HG03460 (cell line): ENCODE measurements around the gene ZRSR2.

Source experiments
- ATAC-seq: cut with Tn5 transposase; IDR thresholded peaks from one replicate; pipeline ENCODE4 v1.9.1; 2021; ENCODE audit not compliant: unreplicated experiment

Gene ZRSR2

DNA sequence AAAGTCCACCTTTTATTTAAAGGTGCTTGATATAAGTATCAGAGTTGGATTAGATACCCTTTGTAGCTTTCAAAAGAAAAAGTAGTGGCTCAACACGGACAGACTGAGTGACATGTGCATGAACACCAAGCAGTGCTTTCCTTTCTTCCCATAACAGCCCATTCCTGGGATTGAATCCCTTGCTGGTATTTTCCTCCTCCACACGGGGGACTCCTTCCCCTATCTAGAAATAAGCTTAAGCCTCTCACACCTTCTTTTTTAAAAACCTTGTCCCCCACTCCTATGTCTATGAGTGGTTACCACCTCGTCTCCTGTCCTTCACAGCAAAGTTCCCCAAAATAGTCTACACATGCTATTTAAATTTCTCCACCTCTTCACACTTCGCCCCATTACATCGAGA, 59.3 kb downstream of the ZRSR2 start:
- no peak for ATAC-seq

DNA sequence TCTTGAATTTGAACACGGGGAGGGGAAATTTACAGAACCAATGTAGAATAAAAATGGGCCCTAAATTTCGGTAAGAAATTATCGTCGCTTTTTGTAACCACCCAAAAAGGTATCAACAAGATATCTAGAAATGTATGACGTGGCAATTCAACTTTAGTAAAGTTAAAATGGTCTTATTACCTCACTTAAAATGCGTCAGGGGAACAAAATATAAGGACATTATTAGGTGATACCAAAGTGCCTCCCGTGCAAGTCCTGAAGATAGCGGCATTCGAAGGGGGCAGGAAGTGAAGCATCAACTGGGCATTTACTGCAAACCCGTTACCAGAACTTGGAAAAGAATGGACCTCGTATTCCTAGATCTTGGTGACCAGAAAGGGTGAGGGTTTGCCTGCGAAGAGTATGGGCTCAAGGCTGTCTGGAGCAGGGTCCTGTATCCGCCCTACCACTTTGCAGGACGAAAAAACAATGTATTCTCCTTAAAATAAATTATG, 63.3 kb downstream of the ZRSR2 start:
- ATAC-seq, result no peak

DNA sequence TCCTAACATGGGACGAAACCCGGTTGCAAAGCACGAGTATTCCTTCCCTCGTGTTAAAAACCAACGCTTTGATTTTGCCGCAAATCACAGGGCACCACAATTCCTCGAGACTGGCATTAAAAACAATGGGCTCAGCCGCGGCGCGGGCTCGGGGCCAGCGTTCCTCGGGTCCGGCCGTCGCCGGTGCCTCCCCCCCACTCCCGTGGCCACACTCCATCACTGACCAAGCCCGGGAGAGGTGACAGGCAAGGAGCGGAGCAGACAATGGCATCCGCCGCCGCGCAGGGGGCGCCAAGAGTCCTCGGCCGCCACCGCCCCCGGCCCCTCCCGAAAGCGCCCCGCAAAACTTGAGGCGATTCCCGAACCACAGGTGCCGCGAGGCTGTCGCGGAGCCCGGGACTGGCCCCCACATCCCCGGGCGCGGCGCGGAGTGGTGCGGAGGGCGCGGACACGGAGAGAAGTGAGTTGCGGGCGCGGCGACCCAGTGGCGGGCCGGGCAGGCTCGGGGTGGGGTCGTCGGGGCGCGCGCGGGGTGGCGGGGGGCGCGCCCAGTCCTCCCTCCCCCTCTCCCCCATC, 63.9 kb downstream of the ZRSR2 start:
- ATAC-seq, result peak; percentile 41

DNA sequence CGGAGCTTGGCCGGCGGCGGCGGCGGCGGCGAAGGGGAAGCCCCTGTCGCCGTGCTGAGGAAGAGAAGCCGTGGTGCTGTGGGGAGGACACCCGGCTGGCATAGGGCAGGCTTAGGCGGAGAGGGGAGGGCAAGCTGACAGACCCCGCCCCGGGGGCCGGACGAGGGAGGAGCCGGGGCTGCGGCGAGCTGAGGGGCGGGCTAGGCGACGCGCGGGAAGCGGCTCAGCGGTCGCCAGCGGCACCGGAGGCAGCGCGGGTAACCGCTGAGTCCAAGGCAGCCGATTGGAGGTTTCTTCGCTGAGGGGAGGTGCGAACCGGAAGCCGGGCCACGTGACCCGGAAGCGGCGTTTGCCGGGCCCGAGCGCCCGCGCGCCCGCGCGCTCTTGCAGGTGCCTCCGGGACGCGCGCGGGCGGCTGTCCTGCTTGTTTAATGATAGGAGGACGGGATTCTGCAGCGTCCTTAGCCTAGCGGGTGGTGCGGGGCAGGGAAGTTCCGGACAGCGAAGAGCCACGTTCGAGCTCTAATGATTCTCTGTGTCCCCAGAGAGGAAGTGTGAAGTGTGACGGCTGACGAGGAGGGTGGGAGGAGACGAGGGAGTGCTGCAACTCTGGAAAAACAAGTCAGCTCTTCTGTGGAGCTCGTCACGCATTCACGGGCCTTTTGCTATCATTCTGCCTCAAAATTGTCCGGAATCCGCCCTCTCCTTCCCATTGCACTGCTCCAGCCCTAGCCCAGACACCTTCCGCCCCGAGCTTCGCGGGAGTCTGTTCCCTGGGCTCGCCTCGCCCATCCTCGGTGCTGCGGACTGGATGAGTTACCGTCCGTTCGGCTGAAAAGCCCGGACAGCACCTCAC, 64.7 kb downstream of the ZRSR2 start, which contains the start of gene AP1S2:
Gene AP1S2, minus strand, starts transcription at position 102 of the 856 bp plus-strand sequence. CDS start 2,289 bp downstream, outside the sequence.
- ATAC-seq, result peak; percentile 90

DNA sequence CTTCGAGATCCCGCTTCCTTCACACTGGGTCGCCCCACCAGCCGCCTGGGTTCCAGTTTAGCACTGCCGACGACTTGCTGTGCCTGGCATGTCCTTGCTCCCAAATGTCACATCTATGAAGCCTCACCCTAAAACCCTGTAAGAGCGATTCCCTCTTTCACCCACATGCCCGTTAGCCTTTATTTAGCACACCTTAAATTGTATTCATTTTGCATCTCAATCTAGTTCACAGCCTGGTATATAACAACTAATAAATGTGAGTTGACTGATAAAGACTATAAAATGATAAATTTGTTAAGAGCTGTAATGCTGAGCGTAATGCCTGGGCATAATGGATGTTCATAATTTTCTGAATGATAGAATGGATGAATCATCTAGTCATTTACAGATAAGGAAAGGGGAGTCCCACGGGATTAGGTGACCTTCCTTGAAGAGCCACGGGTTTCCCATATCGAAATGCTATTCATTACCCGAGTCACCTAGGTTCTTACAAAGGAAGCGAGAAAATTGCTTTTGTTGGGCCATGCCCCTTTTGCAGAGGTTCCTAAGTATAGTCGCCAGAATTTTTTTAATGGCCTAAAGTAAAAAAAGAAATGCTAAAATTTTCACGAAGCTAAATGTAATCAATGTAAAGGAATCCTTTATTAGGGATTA, 65.4 kb downstream of the ZRSR2 start:
- no peak for ATAC-seq

DNA sequence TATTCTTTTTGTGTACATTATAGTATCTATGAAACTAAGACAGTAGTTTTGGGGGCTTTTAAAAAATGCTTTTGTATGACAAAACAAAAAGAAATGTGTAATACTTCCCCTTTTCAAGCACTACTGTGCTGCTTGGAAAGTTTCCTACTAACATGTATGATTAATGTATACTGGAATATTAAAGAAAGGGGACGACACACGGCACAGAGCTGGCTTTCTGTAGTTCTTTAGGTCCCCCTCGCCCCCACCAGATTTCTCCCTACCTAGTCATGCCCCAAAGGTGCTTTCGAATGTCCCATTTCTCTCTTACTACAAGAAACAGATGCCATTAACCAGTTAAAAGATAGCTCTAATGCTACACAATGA, 65.9 kb downstream of the ZRSR2 start:
- no peak for ATAC-seq

DNA sequence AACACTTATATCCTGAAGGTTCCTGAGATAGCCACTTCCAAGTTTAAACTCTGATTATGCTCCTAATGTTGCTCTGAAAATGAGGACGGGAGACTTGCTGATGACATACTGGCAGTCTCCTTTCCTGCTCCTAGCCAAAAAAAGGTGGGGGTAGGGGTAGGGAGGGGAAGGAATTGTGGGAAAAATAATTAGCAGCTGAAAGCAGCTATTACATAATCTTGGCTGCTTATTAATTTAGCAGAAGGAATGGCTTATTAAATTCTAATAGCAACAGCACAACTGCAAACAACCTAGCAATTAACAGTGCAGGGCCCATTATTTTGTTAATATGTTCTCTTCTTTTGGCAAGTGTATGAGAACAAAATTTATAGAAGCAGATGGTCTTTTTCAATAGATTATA, 66.4 kb downstream of the ZRSR2 start:
- ATAC-seq, result no peak

DNA sequence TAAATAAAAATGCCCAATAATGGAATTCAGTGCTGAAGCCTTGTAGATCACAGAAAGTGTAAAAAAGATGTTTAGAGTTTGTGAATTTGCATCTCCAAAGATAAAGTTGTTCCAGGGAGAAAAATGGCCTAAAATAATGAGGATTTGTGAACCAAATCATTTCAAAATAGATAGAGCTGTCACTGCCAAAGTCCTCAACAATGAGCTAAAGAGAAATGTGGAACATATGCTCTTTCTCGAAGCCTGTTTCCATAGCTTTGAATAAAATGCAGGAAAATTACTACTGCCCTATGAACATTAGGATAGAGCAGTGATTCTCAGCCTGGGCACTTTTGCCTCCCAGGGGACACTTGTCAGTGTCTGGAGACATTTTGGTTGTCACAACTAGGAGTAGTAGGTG, 67.8 kb downstream of the ZRSR2 start:
- ATAC-seq, result no peak

DNA sequence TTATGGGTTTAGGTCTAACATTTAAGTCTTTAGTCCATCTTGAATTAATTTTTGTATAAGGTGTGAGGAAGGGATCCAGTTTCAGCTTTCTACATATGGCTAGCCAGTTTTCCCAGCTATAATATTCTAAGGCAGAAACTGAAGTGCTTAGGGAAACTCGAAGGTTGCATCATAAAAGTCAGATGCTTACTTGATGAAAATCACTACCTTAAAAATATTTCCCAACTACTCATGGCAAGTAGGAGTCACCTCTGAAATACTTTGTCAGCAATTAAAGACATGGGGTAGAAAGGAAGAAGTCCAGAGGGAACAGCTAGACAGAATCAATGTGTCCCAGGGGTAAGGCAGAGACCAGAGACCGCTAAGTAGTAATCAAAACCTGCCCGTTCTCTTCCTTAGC, 70.6 kb downstream of the ZRSR2 start:
- ATAC-seq, result no peak

DNA sequence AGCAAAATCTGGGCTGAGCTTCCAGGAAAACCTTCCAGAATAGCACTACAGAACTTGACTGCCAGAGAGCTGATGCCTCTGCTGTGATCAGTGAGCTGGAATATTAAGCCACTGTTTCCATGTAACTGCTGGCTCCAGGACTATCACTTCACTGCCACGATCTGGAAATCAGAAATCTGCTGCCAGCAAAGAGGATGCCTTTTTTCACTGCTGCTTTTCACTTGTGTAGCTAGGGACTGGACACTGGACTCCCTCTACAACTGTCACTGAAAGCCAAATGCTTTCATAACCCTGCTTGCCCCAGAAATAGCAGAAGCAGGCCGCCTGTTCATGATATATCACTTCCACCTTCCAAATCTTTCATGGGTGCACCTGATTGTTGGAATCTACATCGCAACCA, 73.7 kb downstream of the ZRSR2 start:
- no peak for ATAC-seq

DNA sequence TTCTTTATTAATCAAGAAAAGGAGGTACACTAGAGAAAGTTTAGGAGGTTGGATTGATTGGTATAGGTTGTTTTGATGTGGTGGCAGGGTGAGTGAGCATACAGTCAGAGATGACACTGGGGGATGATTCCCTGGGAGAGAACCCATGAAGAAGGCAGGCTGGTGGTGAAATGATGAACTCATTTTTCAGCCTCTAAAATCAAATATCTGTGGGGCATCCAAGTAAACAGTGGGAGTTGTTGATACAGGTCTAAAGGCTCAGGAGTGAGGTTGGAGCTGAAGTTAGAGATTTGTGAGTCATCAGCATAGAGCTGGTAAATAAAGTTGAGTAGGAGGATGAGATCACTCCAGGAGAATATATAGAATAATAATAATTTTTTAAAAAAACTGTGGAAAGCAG, 74.3 kb downstream of the ZRSR2 start:
- no peak for ATAC-seq

DNA sequence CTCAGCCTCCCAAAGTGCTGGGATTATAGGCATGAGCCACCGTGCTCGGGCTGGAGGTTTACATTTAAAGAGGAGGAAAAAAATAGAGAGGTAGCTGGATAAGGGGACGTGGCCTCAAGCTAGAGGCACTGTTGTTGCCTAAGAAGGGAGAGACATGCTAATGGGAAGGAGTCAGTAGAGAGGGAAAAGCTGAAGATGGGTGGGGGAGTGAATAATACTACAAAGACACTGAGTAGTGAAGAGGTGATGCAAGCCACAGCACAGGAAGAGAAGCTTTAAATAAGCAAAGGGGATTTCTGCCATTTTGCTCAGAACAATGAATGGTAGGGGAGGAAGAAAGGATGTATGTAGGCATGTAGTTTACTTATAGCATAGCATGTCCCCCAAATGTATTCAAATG, 75.9 kb downstream of the ZRSR2 start:
- no peak for ATAC-seq

DNA sequence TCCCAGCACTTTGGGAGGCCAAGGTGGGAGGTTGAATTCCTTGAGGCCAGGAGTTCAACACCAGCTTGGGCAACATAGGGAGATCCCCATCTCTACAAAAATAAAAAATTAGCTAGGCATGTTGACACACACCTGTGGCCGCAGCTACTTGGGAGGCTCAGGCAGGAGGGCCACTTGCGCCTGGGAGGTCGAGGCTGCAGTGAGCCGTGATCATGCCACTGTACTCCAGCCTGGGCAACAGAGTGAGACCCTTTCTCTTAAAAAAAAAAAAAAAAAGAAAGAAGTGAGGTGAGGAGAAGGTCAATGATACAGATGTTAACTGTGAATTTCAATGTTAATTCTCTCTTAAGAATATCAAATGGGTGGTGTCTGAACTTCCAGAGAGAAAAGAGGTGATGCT, 79.4 kb downstream of the ZRSR2 start:
- ATAC-seq, result no peak

DNA sequence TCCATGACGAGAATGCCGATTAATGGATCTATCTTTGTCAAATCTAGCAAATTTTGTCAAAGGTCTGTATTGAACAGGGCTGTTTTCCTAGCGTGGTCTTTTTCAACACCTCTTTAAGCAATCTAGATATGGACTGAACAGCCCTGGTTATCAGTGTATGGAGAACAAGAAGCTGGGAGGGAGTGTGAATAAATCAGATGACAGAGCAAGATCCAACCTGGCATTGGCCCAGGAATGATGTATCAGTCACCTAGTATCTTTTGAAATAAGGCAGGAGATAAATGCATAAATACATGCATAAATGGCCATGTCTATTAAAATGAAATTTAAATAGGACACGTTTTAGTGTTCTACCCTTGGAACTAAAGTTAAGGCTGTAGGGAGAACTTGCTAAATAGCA, 80.0 kb downstream of the ZRSR2 start:
- ATAC-seq, result no peak
